ENCODE measurements around the gene UPK1A. TPM values are rescaled to one million over a fixed set of nuclear protein-coding genes. Genes with fewer than 3 reads are reported as not detected.

UPK1A gene
- total and polyA plus RNA-seq, 4 donors = 0.03 TPM; not detected in 3

- Histone ChIP-seq H3K4me1 (ENCODE audit: control insufficient read depth in 5 of 5, insufficient read depth in 5 of 5, low read length in 5 of 5) (peaks cover 5 to 38% (median 12%) of the 10 kb centered on the region in 5 donors), H3K9me3 (ENCODE audit: control insufficient read depth in 4 of 4, insufficient read depth in 3 of 4, low read length in 3 of 4) (no peaks in the 10 kb centered on the region), H3K27me3 (ENCODE audit: control insufficient read depth in 3 of 3, insufficient read depth in 3 of 3, low read length in 2 of 3) (no peaks in the 10 kb centered on the region), H3K27ac (ENCODE audit: low read depth in 1 of 2, low read length in 1 of 2) (peak overlapping the region; percentile 80 to 85), H3K36me3 (ENCODE audit: control insufficient read depth in 4 of 4, insufficient read depth in 4 of 4, low read length in 4 of 4) (peaks cover 0 to 2% (median 0%) of the 10 kb centered on the region in 4 donors), H3K4me3 (peak overlapping the region; percentile 30), H3K9ac (ENCODE audit: insufficient read depth in 1 of 2, low read length in 2 of 2) (peak overlapping the region in 1 of 2 donors; percentile 55)
- TF ChIP-seq, protein P1, sequence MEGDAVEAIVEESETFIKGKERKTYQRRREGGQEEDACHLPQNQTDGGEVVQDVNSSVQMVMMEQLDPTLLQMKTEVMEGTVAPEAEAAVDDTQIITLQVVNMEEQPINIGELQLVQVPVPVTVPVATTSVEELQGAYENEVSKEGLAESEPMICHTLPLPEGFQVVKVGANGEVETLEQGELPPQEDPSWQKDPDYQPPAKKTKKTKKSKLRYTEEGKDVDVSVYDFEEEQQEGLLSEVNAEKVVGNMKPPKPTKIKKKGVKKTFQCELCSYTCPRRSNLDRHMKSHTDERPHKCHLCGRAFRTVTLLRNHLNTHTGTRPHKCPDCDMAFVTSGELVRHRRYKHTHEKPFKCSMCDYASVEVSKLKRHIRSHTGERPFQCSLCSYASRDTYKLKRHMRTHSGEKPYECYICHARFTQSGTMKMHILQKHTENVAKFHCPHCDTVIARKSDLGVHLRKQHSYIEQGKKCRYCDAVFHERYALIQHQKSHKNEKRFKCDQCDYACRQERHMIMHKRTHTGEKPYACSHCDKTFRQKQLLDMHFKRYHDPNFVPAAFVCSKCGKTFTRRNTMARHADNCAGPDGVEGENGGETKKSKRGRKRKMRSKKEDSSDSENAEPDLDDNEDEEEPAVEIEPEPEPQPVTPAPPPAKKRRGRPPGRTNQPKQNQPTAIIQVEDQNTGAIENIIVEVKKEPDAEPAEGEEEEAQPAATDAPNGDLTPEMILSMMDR (IDR thresholded peaks at IDR 0.05; ENCODE audit: control extremely low read depth, extremely low read depth) = no peak
- WGBS, 2 donors = 0 to 1% methylated on average over 60 of the region's 60 CpGs
- DNase-seq = peak; percentile 95 to 97 (median 97)
- ATAC-seq (ENCODE audit: insufficient read depth, low FRiP score) = peak; percentile 91
Observed at GRCh38 chr19:35644206-35644986, 21.9 kb upstream of the UPK1A start.

GRCh38 chr19:35644987-35645679 is 21.2 kb upstream of the UPK1A start:
- no peak overlapping the region for H3K4me3 ChIP-seq
- peak overlapping the region; percentile 80 to 85 for H3K27ac ChIP-seq (ENCODE audit: low read depth in 1 of 2, low read length in 1 of 2)
- H3K36me3 ChIP-seq (ENCODE audit: control insufficient read depth in 4 of 4, insufficient read depth in 4 of 4, low read length in 4 of 4) = peaks cover 0 to 2% (median 0%) of the 10 kb centered on the region in 4 donors
- TF ChIP-seq, protein P1 (IDR thresholded peaks at IDR 0.05; ENCODE audit: control extremely low read depth, extremely low read depth) = no peak
- no peaks in the 10 kb centered on the region for H3K9me3 ChIP-seq (ENCODE audit: control insufficient read depth in 4 of 4, insufficient read depth in 3 of 4, low read length in 3 of 4)
- DNase-seq (peak; percentile 74 to 79 (median 77)), ATAC-seq (ENCODE audit: insufficient read depth, low FRiP score) (no peak)
- H3K9ac ChIP-seq (ENCODE audit: insufficient read depth in 1 of 2, low read length in 2 of 2) = peak overlapping the region in 1 of 2 donors; percentile 55
- no peaks in the 10 kb centered on the region for H3K27me3 ChIP-seq (ENCODE audit: control insufficient read depth in 3 of 3, insufficient read depth in 3 of 3, low read length in 2 of 3)
- 18 to 21% methylated on average over 20 of the region's 20 CpGs for WGBS, 2 donors
- H3K4me1 ChIP-seq (ENCODE audit: control insufficient read depth in 5 of 5, insufficient read depth in 5 of 5, low read length in 5 of 5) = peaks cover 5 to 38% (median 12%) of the 10 kb centered on the region in 5 donors

- Histone ChIP-seq H3K36me3 (ENCODE audit: control insufficient read depth in 4 of 4, insufficient read depth in 4 of 4, low read length in 4 of 4) (peaks cover 0 to 3% (median 2%) of the 10 kb centered on the region in 4 donors), H3K9ac (ENCODE audit: insufficient read depth in 1 of 2, low read length in 2 of 2) (no peak overlapping the region), H3K9me3 (ENCODE audit: control insufficient read depth in 4 of 4, insufficient read depth in 3 of 4, low read length in 3 of 4) (no peaks in the 10 kb centered on the region), H3K4me3 (no peak overlapping the region), H3K27me3 (ENCODE audit: control insufficient read depth in 3 of 3, insufficient read depth in 3 of 3, low read length in 2 of 3) (no peaks in the 10 kb centered on the region), H3K4me1 (ENCODE audit: control insufficient read depth in 5 of 5, insufficient read depth in 5 of 5, low read length in 5 of 5) (peaks cover 5 to 38% (median 12%) of the 10 kb centered on the region in 5 donors), H3K27ac (ENCODE audit: low read depth in 1 of 2, low read length in 1 of 2) (no peak overlapping the region)
- 79 to 86% methylated on average over 7 of the region's 7 CpGs for WGBS, 2 donors
- TF ChIP-seq, protein P1 (IDR thresholded peaks at IDR 0.05; ENCODE audit: control extremely low read depth, extremely low read depth) = no peak
- DNase-seq = no peak
- ATAC-seq (ENCODE audit: insufficient read depth, low FRiP score) = no peak
Observed at GRCh38 chr19:35645680-35646511, 20.4 kb upstream of the UPK1A start.

Measured in lung (tissue), 12 donors.